ENCODE measurements around the gene FKBP5. TPM values are rescaled to one million over a fixed set of nuclear protein-coding genes. Genes with fewer than 3 reads are reported as not detected.

Gene FKBP5
- total and polyA plus RNA-seq, 9 of the 15 experiments (the other 6 are each of a cell fraction or from before 2014, with no cell fraction given): 32.7 to 151 (median 75.0) TPM

DNA sequence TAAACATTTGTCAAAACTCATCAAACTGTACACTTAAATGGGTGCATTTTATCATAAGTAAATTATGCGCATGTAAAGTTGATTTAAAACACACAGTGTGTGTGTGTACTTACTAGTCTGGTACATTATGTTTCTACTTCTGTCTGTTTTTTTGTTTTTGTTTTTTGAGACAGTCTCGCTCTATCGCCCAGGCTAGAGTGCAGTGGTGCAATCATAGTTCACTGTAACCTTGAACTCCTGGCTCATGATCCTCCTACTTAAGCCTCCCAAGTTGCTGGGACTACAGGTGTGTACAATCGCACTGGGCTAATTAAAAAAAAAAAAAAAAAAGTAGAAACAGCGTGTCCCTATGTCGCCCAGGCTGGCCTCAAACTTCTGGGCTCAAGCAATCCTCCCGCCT is 23.0 kb upstream of the FKBP5 start:
- intact Hi-C loops (cut with micrococcal nuclease): no loop called here
- no peaks in the 10 kb centered on the region for H3K79me2 ChIP-seq (ENCODE audit: control insufficient read depth, insufficient read depth, low read length)
- no TSS peak for BruUV-seq (replicated peaks)
- H3K9me1 ChIP-seq (ENCODE audit: control insufficient read depth, insufficient read depth, low read length): no peaks in the 10 kb centered on the region
- ATAC-seq (no peak), FAIRE-seq (no peak), DNase-seq (ENCODE audit: extremely low read depth in 1 of 4, low spot score in 3 of 4) (no peak)
- ChIA-PET CTCF (ENCODE audit: low intra/inter-chr PET ratio) (no interaction called here), POLR2A (interaction anchor here (0.7 to 1.5 kb wide), 3 partner anchors 13 to 670 kb away, joined by 3 to 4 read pairs (median 4); no protein-coding TSS in a partner anchor)
- H3K27me3 ChIP-seq (ENCODE audit: control insufficient read depth in 2 of 2, insufficient read depth in 2 of 2, low read length in 2 of 2): no peaks in the 10 kb centered on the region
- H3K9me3 ChIP-seq (replicated peaks; ENCODE audit: control insufficient read depth, insufficient read depth, low read depth, low read length): no peaks in the 10 kb centered on the region
- in situ Hi-C loops (cut with MboI): no loop called here
- 88% methylated on average over 7 of the region's 7 CpGs for WGBS (ENCODE audit: insufficient coverage, low coverage, missing lambda C conversion rate)
- peaks cover under 1 to 5% of the 10 kb centered on the region in 2 experiments; a peak in 2 of 5 replicates for H3K4me1 ChIP-seq (replicated peaks in 1 of 2; ENCODE audit: control insufficient read depth in 2 of 2, insufficient read depth in 2 of 2, low read length in 2 of 2)
- H4K20me1 ChIP-seq (replicated peaks; ENCODE audit: control insufficient read depth, insufficient read depth, low read length): no peaks in the 10 kb centered on the region
- H3K27ac ChIP-seq (ENCODE audit: extremely low read depth, low read depth, low read length): no peak overlapping the region
- no peak overlapping the region for H2AFZ ChIP-seq (ENCODE audit: low read depth, low read length)
- H3K4me3 ChIP-seq: no peak overlapping the region
- H3K4me2 ChIP-seq (ENCODE audit: insufficient read depth, low read length): no peak overlapping the region
- no peak overlapping the region for H3K9ac ChIP-seq (ENCODE audit: insufficient read depth in 1 of 2, low read depth in 2 of 2, low read length in 2 of 2)
- H3K36me3 ChIP-seq (ENCODE audit: control insufficient read depth, insufficient read depth, low read length): no peaks in the 10 kb centered on the region
- TF ChIP-seq JUNB (CRISPR knock-in tag; conservative IDR thresholded peaks at IDR 0.05) (no peak), DDX20 (tag; IDR thresholded peaks at IDR 0.05; ENCODE audit: low read depth) (no peak), GATA2 (CRISPR knock-in tag; IDR thresholded peaks at IDR 0.05) (no peak), IRF2 (CRISPR knock-in tag; IDR thresholded peaks at IDR 0.05) (no peak), FOXA1 (IDR thresholded peaks at IDR 0.05; ENCODE audit: borderline replicate concordance) (no peak), ETV6 (IDR thresholded peaks at IDR 0.05; ENCODE audit: borderline replicate concordance in 1 of 2, low read depth in 2 of 2, low read length in 1 of 2) (no peak), ETV6 (CRISPR knock-in tag; IDR thresholded peaks at IDR 0.05; ENCODE audit: borderline replicate concordance) (no peak), FOXJ2 (tag; IDR thresholded peaks at IDR 0.05) (no peak), DIDO1 (tag; IDR thresholded peaks at IDR 0.05; ENCODE audit: low read depth) (no peak), MTA3 (IDR thresholded peaks at IDR 0.05; ENCODE audit: borderline replicate concordance) (no peak), NFIX (CRISPR knock-in tag; IDR thresholded peaks at IDR 0.05; ENCODE audit: low read depth) (no peak), SMARCB1 (IDR thresholded peaks at IDR 0.05; ENCODE audit: insufficient read length, low read depth) (no peak), ZBTB1 (CRISPR knock-in tag; IDR thresholded peaks at IDR 0.05; ENCODE audit: borderline replicate concordance, low read depth) (no peak), TCFL5 (CRISPR knock-in tag; conservative IDR thresholded peaks at IDR 0.05) (no peak), BACH1 (tag; IDR thresholded peaks at IDR 0.05) (no peak)
- TF ChIP-seq, protein P1, sequence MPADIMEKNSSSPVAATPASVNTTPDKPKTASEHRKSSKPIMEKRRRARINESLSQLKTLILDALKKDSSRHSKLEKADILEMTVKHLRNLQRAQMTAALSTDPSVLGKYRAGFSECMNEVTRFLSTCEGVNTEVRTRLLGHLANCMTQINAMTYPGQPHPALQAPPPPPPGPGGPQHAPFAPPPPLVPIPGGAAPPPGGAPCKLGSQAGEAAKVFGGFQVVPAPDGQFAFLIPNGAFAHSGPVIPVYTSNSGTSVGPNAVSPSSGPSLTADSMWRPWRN (IDR thresholded peaks at IDR 0.05; ENCODE audit: low read depth): no peak
- TF ChIP-seq, protein P2, sequence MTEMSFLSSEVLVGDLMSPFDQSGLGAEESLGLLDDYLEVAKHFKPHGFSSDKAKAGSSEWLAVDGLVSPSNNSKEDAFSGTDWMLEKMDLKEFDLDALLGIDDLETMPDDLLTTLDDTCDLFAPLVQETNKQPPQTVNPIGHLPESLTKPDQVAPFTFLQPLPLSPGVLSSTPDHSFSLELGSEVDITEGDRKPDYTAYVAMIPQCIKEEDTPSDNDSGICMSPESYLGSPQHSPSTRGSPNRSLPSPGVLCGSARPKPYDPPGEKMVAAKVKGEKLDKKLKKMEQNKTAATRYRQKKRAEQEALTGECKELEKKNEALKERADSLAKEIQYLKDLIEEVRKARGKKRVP (CRISPR knock-in tag; IDR thresholded peaks at IDR 0.05): no peak
- TF ChIP-seq, protein P3, sequence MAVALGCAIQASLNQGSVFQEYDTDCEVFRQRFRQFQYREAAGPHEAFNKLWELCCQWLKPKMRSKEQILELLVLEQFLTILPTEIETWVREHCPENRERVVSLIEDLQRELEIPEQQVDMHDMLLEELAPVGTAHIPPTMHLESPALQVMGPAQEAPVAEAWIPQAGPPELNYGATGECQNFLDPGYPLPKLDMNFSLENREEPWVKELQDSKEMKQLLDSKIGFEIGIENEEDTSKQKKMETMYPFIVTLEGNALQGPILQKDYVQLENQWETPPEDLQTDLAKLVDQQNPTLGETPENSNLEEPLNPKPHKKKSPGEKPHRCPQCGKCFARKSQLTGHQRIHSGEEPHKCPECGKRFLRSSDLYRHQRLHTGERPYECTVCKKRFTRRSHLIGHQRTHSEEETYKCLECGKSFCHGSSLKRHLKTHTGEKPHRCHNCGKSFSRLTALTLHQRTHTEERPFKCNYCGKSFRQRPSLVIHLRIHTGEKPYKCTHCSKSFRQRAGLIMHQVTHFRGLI (CRISPR knock-in tag; IDR thresholded peaks at IDR 0.05): no peak
- TF ChIP-seq, protein P4, sequence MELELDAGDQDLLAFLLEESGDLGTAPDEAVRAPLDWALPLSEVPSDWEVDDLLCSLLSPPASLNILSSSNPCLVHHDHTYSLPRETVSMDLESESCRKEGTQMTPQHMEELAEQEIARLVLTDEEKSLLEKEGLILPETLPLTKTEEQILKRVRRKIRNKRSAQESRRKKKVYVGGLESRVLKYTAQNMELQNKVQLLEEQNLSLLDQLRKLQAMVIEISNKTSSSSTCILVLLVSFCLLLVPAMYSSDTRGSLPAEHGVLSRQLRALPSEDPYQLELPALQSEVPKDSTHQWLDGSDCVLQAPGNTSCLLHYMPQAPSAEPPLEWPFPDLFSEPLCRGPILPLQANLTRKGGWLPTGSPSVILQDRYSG (tag; conservative IDR thresholded peaks at IDR 0.05; ENCODE audit: low read depth): no peak
